Lung microvascular endothelial cell (primary cell): ENCODE measurements around the gene TECR. TPM values are rescaled to one million over a fixed set of nuclear protein-coding genes. Genes with fewer than 3 reads are reported as not detected.
"Not testable (repeated sequence)": the region's sequence is repeated elsewhere in the genome, so short reads cannot be mapped to it uniquely, and the experiment has no call there.

Experiments
- DNase-seq, 2 donors: peaks; one replicate each; pipeline versions ENCODE4 v3.0.0 to v3.0.0-alpha.2; 2010; ENCODE audit warnings: low read depth in 2 of 2
- total RNA-seq: library from RNA; depleted of rRNA; stranded (reverse); fragments of >200 nt; gene quantifications from 2 replicates; pipeline ENCODE4 v1.2.1, GENCODE V29; 2014

TECR gene
- total RNA-seq, 1 donor from 2014 or later = 24.4 TPM

DNA sequence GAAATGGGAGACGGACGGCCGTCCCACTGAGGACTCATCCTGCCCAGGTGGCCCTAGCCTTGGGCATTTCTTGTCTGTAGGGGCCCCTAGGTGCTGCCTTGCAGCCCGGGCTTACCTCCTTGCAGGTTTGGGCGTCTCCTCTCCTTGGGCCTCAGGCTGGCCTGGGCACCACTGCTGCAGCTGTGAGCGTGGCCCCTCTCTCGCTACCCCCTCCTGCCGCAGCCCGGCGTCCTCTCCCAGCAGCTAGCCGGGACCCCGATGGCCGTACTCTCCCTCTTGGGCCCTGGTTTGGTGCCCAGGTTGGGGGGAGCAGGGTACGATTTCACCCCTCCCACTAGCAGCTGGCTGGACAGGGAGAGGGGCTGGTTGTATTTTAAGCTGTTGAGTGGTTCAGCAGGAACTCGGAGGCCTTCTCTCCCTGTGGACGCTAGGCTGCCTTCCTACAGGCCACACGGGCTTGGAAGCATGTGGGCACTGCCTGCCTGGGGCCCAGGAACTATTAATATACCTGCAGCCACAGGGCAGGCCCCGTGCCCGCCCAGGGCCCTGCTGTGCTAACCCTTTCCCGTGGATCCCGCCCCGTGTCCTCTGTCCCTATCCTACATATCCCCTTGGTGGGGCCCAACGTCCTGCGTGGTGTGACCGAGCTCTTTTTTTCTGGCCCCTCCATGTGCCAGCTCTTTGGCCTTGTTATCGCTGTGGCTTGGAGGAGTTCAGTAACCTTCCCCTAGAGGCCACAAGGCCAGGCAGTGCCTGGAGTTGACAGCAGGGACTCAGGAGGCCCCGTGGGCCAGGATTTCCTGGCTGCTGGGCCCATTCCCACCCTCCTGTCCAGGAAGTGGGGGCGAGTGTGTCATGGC is 30.8 kb downstream of the TECR start:
- peak in 1 of 2 donors; percentile 60 for DNase-seq

DNA sequence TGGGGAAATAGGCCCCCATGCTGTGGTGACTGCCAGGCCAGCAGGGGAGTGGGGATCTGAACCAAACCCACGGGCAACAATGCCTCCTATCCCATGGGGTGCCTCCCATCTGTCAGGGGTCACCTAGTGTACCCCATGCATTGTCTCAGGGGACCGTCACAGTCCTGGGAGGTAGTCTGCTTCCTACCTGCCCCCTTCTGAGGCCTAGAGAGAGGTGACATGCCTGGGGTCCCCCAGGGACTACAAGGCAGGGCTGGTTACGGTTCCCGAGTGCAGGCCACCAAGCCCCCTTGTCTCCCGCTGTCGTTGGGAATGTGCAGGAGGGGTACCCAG is 31.3 kb downstream of the TECR start:
- no peak for DNase-seq

DNA sequence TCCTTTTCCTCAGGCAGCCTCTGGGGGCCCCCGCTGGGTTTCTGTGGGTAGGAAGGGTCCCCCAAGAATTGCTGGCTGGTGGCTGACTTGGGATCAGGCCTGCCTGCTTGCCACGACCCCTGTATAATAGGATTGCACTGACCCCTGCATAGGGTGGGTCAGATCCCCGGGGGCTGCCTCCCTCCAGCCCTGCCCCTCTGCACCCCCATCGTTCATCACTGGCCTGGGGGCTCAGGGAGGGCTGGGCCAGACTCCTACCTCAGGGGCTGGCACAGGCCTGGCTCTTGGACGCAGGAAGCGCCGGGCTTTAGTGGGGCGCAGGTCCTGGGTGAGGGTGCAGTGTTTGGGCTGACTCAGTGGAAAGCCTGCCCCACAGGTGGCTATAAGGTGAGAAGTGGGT is 31.9 kb downstream of the TECR start:
- no peak for DNase-seq

DNA sequence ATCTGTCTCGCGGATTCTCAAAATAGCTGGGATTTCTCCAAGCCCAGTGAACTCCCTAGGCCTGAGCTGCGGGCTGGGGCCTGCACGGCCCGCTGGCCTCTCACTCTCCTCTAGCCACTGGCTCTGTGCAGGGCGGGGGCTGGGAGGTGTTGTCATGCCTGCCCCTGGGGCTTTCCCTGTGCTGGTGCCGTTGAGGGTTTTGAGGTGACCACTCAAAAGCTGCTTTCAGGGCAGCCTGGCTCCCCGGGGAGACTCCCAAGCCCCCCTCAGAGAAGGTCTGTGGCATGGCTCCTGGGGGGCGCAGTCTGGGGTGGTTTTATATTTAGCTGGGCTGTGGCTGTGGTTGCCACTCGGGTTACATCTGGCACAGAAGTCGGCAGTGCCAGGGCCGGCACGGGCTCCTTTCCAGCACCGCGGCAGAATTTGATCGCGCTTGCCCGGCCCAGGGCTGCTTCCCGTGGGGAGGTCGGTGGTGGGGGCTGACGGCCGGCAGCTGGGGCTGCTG is 32.5 kb downstream of the TECR start:
- DNase-seq = no peak

DNA sequence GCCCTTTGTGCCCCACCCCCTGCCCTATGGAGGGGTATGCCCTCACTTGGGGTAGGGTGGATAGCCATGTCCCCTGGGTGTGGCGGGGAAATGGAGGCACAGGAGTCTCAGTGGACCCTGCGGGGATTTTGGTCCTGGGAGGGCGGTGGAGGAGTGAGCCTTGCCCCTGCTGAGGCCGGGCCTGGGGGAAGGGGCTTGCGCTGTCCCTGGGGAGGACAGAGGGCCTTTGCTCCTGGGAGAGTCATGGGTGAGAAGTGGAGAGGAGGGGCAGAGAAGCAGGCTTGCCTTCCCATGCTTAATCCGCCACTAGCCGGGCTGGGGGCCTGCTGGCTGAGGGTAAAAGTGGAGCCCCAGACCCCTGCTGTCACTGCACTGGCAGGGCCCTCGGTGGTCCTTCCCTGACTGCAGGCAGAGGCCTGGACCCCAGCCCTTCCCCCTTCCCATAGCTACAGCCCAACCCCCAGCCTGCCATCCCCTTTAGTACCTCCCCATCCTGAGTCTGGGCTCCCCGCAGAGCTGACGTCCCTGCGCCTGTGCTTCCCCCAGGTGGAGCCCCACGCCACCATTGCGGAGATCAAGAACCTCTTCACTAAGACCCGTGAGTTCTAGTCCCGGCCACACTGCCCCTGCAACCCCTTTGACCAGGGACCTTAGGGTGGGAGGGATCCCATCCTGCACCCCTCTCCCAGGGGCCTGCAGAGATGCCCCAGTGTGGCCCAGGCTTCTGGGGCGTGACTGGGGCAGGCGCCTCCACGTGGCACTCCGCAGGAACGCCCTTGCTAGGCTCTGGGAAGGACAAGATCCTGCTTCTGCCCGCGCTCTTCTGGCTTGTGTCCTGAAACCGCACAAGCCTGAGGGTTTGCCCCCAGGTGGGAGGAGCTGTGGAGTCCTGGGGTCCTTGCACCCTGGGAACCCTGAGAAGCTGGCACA is 33.5 kb downstream of the TECR start:
- no peak for DNase-seq

DNA sequence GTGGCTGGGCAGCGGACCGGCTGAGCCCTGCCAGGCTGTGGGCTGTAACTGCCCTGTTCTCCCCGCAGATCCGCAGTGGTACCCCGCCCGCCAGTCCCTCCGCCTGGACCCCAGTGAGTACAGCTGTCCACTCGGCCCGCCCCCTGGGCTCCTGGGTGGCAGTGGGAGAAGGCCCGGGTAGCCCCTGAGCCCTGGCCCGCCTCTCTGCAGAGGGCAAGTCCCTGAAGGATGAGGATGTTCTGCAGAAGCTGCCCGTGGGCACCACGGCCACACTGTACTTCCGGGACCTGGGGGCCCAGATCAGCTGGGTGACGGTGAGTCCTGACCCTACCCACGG is 34.2 kb downstream of the TECR start:
- DNase-seq = no peak

DNA sequence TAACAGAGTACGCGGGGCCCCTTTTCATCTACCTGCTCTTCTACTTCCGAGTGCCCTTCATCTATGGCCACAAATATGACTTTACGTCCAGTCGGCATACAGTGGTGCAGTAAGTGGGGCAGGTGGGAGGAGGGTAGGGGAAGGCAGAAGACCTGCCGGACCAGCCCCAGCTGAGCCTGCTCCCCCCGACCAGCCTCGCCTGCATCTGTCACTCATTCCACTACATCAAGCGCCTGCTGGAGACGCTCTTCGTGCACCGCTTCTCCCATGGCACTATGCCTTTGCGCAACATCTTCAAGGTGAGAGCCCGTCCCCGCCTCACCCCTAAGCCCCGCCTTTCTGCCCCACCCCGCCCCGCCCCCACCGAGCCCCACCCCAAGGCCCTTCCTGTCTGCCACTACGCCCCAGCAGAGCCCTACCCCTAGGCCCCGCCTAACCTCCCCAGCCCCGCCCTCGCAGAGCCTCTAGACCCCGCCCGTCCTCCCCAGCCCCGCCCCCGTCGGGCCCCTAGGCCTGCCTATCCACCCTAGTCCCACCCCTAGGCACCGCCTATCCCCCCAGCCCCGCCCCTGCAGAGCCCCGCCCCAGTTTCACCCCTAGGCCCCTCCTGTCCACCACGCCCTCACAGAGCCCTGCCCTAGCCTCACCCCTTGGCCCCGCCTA is 34.7 kb downstream of the TECR start:
- peak; percentile 23 to 43 for DNase-seq

DNA sequence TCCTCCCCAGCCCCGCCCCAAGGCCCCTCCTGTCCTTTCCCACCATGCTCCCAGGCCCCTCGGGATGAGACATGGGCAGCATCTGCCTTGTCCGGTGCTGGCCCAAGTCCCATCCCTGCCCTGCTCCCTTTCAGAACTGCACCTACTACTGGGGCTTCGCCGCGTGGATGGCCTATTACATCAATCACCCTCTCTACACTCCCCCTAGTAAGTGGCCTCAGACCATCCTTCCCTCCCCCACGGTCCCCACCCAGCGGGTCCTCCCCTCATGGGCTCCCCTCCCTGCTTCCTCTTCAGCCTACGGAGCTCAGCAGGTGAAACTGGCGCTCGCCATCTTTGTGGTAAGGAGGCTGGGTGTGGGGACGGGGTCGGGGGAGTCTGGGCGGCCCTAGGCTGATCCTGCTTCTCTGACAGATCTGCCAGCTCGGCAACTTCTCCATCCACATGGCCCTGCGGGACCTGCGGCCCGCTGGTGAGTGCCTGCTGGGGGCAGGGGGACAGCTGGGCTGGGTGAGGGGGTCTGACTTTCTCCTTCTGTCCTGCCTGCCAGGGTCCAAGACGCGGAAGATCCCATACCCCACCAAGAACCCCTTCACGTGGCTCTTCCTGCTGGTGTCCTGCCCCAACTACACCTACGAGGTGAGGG is 35.4 kb downstream of the TECR start:
- not testable (repeated sequence) for DNase-seq

DNA sequence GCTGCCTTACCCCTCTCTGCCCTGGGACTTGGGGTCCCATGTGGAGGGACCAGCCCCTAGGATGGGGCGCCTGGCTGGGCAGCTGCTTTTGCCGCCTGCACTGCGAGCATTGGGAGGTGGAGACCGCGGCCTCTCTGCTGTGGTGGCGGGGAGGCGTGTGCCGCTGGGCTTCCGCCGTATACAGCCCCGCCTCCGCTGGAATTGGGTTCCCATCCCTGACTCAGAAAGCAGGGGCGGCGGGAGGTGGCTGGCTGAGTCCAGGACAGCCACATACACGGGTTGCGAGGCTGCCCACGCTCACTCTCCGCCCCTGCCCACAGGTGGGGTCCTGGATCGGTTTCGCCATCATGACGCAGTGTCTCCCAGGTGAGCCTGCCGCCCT is 35.9 kb downstream of the TECR start:
- DNase-seq = no peak

DNA sequence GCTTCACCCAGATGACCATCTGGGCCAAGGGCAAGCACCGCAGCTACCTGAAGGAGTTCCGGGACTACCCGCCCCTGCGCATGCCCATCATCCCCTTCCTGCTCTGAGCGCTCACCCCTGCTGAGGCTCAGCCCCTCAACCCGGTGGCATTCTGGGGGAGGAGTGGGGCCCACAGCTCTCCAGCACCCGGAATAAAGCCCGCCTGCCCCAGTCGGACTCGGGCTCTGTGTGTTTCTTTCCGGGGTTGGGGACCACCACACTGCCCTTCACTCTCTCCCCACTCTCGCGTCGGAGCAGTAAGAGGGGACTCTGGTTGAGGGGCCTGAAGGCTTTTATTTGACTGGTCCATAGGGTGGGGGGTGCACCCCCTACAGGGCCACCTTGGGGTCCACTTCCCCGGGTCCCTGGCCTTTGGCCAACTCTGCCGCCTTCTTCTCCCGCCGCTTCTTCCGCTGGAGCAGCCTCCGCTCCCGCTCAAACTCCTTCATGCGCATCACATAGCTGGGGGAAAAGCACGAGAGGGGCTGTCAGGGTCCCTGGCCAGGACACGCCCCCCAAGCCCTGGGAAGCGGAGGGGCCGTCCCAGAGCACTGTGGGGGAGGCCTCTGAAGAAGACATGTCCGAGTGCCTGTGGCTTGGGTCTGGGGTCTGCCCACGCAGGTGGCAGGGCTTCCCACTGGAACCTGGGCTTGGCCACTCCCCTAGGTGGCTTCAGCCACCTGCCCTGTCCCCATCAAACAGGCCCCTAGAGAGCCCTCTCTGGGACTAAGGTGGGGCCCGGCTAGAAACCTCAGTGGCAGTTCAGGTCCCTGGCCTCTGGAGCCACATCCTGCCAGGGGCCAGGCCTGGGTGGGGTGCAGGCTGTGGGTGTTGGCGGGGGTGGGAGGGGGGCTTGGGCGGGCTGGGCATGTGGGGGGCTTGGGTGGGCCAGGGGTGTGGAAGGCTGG is 36.6 kb downstream of the TECR start:
- no peak for DNase-seq

DNA sequence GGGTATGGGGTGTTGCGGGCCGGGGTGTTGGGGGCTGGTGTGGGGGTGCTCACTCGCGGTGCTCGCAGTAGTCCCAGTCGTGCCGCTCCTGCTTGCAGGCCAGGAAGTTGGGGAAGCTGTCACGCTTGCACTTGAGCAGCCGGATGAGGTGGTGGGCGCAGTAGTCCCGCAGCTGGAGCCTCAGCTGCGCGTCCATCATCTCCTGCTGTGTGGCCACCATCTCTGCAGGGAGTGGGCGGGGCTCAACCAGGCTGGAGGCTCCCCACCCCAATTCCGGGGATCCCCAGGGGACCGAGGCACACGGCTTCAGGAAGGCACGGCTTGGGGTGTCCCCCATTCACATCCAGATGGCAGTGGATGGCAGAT is 37.3 kb downstream of the TECR start:
- no peak for DNase-seq

DNA sequence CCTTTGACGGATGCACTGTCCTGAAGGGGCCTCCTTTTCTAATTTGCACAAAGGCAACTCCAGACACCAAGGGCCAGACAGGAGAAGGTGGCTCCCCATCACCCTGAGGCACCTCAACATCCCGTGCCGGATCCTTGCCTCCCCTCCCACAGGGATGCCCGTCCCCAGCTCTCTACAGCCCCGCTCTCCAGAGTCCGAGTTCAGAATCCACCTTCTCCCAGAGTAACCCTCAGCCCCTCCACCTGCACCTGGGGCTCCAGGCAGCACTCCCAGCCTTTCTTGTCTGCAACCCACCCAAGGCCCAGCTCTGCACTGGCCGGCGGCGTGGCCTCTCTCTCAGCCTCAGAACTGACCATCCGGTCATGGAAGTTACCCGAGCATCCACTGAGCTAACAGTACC is 37.7 kb downstream of the TECR start:
- no peak for DNase-seq

DNA sequence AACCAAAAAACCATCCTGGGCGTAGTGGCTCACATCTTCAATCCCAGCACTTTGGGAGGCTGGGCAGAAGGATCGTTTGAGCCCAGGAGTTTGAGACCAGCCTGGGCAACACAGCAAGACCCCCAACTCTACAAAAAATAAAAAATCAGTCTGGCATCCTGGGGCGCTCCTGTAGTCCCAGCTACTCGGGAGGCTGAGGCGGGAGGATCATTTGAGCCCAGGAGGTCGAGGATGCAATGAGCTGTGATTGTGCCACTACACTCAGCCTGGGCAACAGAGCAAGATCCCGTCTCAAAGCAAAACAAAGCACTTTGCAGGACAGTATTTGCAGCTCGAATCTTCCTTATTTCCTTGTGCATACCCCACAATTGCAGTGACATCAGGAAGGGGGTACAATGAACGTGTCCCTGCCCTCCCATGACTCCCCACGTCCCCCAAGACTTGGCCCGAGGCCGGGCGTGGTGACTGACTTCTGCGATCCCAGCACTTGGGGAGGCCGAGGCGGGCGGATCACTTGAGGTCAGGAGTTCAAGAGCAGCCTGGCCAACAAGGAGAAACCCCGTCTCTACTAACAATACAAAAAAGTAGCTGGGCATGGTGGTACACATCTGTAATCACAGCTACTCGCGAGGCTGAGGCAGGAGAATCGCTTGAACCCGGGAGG is 41.6 kb downstream of the TECR start:
- no peak for DNase-seq

DNA sequence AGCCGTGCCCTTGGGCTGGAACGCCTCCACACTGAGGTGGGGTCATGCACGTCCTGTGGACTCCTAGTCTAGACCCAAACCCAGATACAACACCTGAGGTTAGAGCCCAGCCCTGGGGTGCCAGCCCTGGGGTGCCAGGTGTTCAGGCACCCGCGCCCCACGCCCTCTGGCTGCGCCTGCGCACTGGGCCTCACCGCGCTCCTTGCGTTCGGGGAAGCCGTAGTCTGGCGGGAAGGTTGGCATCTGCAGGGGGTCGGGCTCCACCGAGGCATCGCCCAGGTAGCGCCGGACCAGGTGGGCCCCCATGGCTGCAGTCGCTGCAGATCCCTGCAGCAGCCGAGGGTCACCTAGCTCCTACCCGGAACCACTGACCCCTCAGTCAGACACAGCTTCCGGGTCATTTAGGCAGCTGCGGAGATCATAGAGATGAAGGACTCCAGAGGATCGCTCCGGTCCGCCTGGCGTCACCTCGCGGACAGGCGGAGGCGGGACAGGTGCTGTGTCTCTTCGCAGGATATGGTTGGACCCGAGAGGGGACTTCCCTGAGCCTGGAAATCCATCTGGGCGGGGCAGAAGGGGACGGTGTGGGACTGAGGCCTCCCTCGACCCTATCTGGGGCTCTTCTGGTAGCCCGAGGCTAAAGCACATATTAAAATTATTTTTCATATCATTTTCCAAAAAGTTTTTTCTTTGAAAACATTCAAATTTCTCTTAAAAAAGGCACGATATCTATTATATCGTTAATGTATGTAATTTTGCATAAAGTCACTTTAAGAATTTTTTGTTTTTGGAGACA is 42.5 kb downstream of the TECR start, which contains the start of gene NDUFB7:
TSS of gene NDUFB7 (minus strand) at position 372 of the 796 bp plus-strand sequence. CDS start at position 306, 66 bp downstream.
- DNase-seq = peak; percentile 96 to 97

DNA sequence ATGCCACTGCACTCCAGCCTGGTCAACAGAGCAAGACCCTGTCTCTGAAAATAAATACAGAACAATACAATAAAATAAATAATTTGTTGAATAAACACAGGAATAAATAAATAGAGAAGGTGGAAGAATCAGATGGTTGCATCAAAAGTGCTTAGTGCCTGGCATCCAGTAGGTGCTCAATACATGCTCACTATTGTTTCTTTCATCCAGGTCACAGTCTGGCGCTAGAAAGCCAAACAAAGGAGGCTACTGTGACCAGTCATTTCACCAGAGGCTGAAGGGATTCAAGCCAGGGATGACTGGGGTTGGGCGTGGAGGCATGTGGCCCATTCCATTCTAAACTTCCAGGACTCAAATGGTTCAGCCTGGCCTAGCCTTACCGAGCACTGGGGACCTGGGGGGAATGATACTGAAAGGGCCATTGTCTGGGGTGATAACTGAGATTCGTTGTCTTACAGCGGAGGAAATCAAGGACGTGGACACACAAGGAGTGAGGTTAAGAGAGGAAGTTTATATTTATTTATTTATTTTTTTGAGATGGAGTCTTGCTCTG is 46.1 kb downstream of the TECR start:
- no peak for DNase-seq

DNA sequence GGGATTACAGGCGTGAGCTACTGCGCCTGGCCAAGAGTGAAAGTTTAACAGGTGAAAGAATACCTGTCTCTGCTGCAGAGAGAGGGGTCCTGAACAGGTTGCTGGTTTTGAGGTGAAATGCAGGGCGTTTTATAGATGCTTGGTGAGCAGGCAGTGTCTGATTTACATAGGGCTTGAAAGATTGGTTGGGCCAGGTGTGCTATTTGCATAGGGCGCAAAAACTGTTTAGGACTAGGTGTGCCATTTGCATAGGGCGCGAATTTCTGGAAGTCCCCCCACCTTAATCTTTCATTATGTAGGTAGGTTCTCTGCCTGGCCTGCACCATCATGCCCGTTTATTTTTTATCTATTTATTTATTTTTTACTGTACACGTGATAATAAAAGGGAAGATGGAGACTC is 47.0 kb downstream of the TECR start:
- DNase-seq = no peak

DNA sequence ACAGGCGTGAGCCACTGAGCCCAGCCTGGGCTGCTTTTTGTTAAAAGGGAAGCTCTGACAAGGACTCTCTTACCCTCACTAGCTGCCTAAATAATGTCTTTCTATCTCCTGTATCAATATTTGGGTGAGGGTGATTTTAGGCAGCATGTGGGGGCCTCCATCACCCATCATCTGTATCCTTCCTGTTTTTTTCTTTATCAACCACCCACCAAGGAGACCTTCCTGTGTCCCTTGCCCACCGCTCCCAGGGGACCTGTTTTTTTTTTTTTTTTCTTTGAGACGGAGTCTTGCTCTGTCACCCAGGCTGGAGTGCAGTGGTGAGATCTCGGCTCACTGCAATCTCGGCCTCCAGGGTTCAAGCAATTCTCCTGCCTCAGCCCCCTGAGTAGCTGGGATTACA is 47.9 kb downstream of the TECR start:
- DNase-seq = no peak

DNA sequence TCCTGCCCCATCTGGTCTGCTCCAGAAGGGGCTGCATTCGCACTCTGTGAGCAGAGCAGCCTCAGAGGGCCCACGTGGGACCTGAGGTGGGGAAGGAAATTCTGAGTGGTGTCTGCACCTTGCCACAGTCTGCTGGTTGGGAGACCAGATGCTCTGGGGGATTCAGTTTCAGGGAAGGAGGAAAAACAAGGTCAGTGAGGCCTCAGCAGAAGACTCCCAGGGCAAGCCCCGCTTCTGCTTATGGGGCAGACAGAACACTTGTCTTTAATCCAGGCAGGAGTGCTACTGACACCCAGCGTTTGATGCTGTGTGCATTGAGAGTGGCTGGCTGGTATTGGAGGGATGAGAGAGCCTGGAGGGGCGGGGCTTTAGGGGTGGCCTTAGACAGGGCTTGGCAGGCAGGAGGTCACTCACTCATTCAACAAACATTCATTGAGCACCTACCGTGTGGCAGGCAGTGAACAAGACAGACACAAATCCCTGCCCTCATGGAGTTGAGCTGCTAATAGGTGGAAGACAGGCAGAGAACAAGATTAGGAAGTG is 48.6 kb downstream of the TECR start:
- DNase-seq = no peak
